ENCODE results near the gene LCAT.

The LCAT gene, protein sequence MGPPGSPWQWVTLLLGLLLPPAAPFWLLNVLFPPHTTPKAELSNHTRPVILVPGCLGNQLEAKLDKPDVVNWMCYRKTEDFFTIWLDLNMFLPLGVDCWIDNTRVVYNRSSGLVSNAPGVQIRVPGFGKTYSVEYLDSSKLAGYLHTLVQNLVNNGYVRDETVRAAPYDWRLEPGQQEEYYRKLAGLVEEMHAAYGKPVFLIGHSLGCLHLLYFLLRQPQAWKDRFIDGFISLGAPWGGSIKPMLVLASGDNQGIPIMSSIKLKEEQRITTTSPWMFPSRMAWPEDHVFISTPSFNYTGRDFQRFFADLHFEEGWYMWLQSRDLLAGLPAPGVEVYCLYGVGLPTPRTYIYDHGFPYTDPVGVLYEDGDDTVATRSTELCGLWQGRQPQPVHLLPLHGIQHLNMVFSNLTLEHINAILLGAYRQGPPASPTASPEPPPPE

DNA sequence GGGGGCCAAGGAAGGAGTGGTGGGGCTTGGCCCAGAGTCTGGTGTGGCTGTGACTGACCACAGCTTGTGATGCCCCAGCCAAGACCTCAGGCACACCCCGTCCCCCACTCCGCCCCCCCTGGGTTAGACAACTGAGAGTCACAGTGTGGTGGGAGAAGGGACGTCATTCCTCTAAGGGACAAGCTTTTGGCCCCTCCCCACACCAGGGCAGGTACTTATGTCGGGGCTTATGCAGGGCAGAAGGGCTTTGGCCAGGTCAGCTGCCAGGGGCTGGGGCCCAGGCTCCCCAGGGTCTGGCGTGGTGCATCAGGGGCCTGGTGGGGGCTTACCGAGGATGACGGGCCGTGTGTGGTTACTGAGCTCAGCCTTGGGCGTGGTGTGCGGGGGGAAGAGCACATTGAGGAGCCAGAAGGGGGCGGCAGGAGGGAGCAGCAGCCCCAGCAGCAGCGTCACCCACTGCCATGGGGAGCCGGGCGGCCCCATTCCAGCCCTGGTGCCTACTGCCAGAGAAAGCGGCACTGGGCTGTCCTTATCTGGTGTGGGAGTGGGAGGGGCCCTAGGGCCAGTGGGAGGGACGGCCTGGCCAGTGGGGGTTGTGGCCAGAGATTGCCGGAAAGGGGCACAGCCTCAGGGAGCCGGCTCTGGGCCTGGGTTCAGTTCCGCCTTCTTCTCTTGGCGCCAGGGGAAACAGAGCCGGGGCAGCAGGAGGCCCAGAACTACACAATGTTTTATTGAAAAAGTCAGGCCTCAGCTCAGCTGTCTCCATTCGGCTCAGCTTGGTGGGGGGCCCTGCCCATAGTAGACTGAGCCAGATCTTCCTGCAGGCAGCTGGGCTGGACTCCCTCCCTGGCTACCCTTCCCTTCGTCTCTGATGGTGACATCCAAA is at the start of gene LCAT:
Gene LCAT, minus strand, starts transcription at position 502 of the 886 bp plus-strand sequence. Its CDS starts 19 bp downstream, at position 483.
- H3K36me3 ChIP-seq (ENCODE audit: insufficient read depth, low read length) = no peaks in the 10 kb centered on the region
- no peak within 1 kb of the TSS for H3K9ac ChIP-seq (ENCODE audit: low read depth, low read length, poor library complexity, severe bottlenecking)

GRCh38 chr16:67993207-67994039 is 49.5 kb upstream of the LCAT start:
- TF ChIP-seq, protein P1, sequence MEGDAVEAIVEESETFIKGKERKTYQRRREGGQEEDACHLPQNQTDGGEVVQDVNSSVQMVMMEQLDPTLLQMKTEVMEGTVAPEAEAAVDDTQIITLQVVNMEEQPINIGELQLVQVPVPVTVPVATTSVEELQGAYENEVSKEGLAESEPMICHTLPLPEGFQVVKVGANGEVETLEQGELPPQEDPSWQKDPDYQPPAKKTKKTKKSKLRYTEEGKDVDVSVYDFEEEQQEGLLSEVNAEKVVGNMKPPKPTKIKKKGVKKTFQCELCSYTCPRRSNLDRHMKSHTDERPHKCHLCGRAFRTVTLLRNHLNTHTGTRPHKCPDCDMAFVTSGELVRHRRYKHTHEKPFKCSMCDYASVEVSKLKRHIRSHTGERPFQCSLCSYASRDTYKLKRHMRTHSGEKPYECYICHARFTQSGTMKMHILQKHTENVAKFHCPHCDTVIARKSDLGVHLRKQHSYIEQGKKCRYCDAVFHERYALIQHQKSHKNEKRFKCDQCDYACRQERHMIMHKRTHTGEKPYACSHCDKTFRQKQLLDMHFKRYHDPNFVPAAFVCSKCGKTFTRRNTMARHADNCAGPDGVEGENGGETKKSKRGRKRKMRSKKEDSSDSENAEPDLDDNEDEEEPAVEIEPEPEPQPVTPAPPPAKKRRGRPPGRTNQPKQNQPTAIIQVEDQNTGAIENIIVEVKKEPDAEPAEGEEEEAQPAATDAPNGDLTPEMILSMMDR (conservative IDR thresholded peaks at IDR 0.05; ENCODE audit: low read length) = peak; percentile 86
- TF ChIP-seq EZH2phosphoT487 (IDR thresholded peaks at IDR 0.05; ENCODE audit: borderline replicate concordance) = no peak
- Histone ChIP-seq H3F3A (ENCODE audit: low read depth) (no peaks in the 10 kb centered on the region), H3K9me2 (replicated peaks; ENCODE audit: low read depth, low read length) (no peaks in the 10 kb centered on the region), H3K4me3 (ENCODE audit: low read length, poor library complexity, severe bottlenecking) (peak overlapping the region; percentile 7), H3K27me3 (ENCODE audit: insufficient read depth, low read length, poor library complexity, severe bottlenecking) (no peaks in the 10 kb centered on the region), H3K9me3 (ENCODE audit: insufficient read depth, low read depth, low read length) (no peaks in the 10 kb centered on the region), H3K36me3 (ENCODE audit: insufficient read depth, low read length) (no peaks in the 10 kb centered on the region), H3K79me2 (ENCODE audit: insufficient read depth, low read length) (no peaks in the 10 kb centered on the region), H3K4me2 (ENCODE audit: low read depth, low read length, poor library complexity, severe bottlenecking) (peak overlapping the region; percentile 51), H2AFZ (ENCODE audit: low read length) (peak overlapping the region; percentile 83), H3K9ac (ENCODE audit: low read depth, low read length, poor library complexity, severe bottlenecking) (peak overlapping the region; percentile 61), H3K4me1 (ENCODE audit: insufficient read depth, low read length, poor library complexity, severe bottlenecking) (peaks cover 7% of the 10 kb centered on the region), H4K20me1 (ENCODE audit: insufficient read depth, low read length, poor library complexity, severe bottlenecking) (no peaks in the 10 kb centered on the region)

More for the DNA sequence above, at the start of gene LCAT:
- no peak for TF ChIP-seq EZH2phosphoT487 (IDR thresholded peaks at IDR 0.05; ENCODE audit: borderline replicate concordance)
- TF ChIP-seq, protein P1 (conservative IDR thresholded peaks at IDR 0.05; ENCODE audit: low read length) = no peak
- Histone ChIP-seq H3K9me3 (ENCODE audit: insufficient read depth, low read depth, low read length) (no peaks in the 10 kb centered on the region), H3K4me3 (ENCODE audit: low read length, poor library complexity, severe bottlenecking) (no peak within 1 kb of the TSS), H3K4me1 (ENCODE audit: insufficient read depth, low read length, poor library complexity, severe bottlenecking) (peaks cover 15% of the 10 kb centered on the region), H2AFZ (ENCODE audit: low read length) (no peak within 1 kb of the TSS), H3K9me2 (replicated peaks; ENCODE audit: low read depth, low read length) (no peaks in the 10 kb centered on the region), H3K27me3 (ENCODE audit: insufficient read depth, low read length, poor library complexity, severe bottlenecking) (no peaks in the 10 kb centered on the region), H3K79me2 (ENCODE audit: insufficient read depth, low read length) (no peaks in the 10 kb centered on the region), H4K20me1 (ENCODE audit: insufficient read depth, low read length, poor library complexity, severe bottlenecking) (no peaks in the 10 kb centered on the region), H3F3A (ENCODE audit: low read depth) (no peaks in the 10 kb centered on the region; the same call in 1 of the 2 replicates), H3K4me2 (ENCODE audit: low read depth, low read length, poor library complexity, severe bottlenecking) (no peak within 1 kb of the TSS)

DNA sequence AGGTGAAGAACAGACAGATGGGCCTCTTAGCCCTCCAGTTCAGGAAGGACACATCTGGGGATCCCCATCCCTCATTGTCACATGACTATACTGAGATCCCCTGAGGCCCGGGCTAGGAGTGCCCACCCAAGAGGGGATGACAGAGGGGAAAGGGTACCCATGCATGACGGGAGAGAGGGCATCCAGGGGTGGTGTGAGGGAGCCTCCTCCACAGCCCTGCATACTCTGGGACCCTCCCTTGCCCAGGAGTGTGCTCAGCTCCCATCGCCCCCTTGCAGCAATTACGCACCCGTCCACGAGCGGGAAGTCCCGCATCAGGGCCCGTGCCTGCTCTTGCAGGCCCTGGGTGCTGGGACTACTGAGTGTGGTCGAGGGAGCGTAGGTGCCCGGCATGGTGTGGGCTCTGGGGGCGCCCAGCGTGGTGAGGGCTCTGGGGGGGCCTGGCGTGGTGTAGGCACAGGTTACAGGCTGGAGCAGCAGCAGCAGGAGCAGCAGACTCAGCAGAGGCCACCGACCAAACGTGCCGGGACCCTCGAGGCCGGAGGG is 48.8 kb upstream of the LCAT start:
- Histone ChIP-seq H3K9me2 (replicated peaks; ENCODE audit: low read depth, low read length) (no peaks in the 10 kb centered on the region), H3F3A (ENCODE audit: low read depth) (no peaks in the 10 kb centered on the region), H2AFZ (ENCODE audit: low read length) (no peak overlapping the region; the same call in 1 of the 2 replicates), H3K4me2 (ENCODE audit: low read depth, low read length, poor library complexity, severe bottlenecking) (peak overlapping the region; percentile 51), H3K27me3 (ENCODE audit: insufficient read depth, low read length, poor library complexity, severe bottlenecking) (no peaks in the 10 kb centered on the region), H3K9ac (ENCODE audit: low read depth, low read length, poor library complexity, severe bottlenecking) (no peak overlapping the region), H3K4me1 (ENCODE audit: insufficient read depth, low read length, poor library complexity, severe bottlenecking) (peaks cover 7% of the 10 kb centered on the region), H4K20me1 (ENCODE audit: insufficient read depth, low read length, poor library complexity, severe bottlenecking) (no peaks in the 10 kb centered on the region), H3K36me3 (ENCODE audit: insufficient read depth, low read length) (no peaks in the 10 kb centered on the region), H3K79me2 (ENCODE audit: insufficient read depth, low read length) (no peaks in the 10 kb centered on the region), H3K9me3 (ENCODE audit: insufficient read depth, low read depth, low read length) (no peaks in the 10 kb centered on the region), H3K4me3 (ENCODE audit: low read length, poor library complexity, severe bottlenecking) (no peak overlapping the region)
- TF ChIP-seq, protein P1 (conservative IDR thresholded peaks at IDR 0.05; ENCODE audit: low read length) = no peak
- TF ChIP-seq EZH2phosphoT487 (IDR thresholded peaks at IDR 0.05; ENCODE audit: borderline replicate concordance) = no peak

All from Loucy (cell line).